Mononuclear cell (primary cell): ENCODE data around the gene LRRC34. TPM values are rescaled to one million over a fixed set of nuclear protein-coding genes. Genes with fewer than 3 reads are reported as not detected.
A peak's percentile ranks its signal among the peaks of the same experiment; 100 is the strongest.

Experiments used
- H3K27me3 ChIP-seq: 2 replicates; pipeline ENCODE4 v1.6.0; 2011; ENCODE audit warnings: low read length, control low read depth; ENCODE audit not compliant: insufficient read depth
- H3K4me1 ChIP-seq: 2 replicates; pipeline ENCODE4 v1.5.1; 2011; ENCODE audit warnings: mild to moderate bottlenecking, low read length, control low read depth; ENCODE audit not compliant: insufficient read depth
- H3K4me3 ChIP-seq: 2 replicates; pipeline ENCODE4 v1.5.1; 2011; ENCODE audit warnings: mild to moderate bottlenecking, low read length, moderate library complexity
- H3K9me3 ChIP-seq: 2 replicates; pipeline ENCODE4 v1.5.1; 2011; ENCODE audit warnings: low read depth, mild to moderate bottlenecking, control low read depth, low read length
- total RNA-seq: library from RNA; depleted of rRNA; stranded (reverse); fragments of >200 nt; gene quantifications from one replicate; pipeline ENCODE4 v1.2.3, GENCODE V29; 2012

Gene LRRC34
- total RNA-seq, 1 donor = 0.73 TPM

GRCh38 chr3:169787791-169788190 lies 24.9 kb downstream of the LRRC34 start:
- no peak overlapping the region for H3K4me3 ChIP-seq
- no peaks in the 10 kb centered on the region for H3K27me3 ChIP-seq
- H3K4me1 ChIP-seq = no peaks in the 10 kb centered on the region
- no peaks in the 10 kb centered on the region for H3K9me3 ChIP-seq

GRCh38 chr3:169787120-169787519 lies 25.6 kb downstream of the LRRC34 start:
- no peaks in the 10 kb centered on the region for H3K27me3 ChIP-seq
- H3K4me1 ChIP-seq = no peaks in the 10 kb centered on the region

GRCh38 chr3:169781209-169781855 lies 31.4 kb downstream of the LRRC34 start:
- Histone ChIP-seq H3K4me1 (peaks cover 4% of the 10 kb centered on the region), H3K4me3 (no peak overlapping the region), H3K27me3 (no peaks in the 10 kb centered on the region), H3K9me3 (no peaks in the 10 kb centered on the region)

More at GRCh38 chr3:169787120-169787519, 25.6 kb downstream of the LRRC34 start:
- Histone ChIP-seq H3K9me3 (no peaks in the 10 kb centered on the region), H3K4me3 (no peak overlapping the region)

- Histone ChIP-seq H3K9me3 (no peaks in the 10 kb centered on the region), H3K4me1 (peaks cover 4% of the 10 kb centered on the region), H3K27me3 (no peaks in the 10 kb centered on the region), H3K4me3 (no peak overlapping the region)
Observed at GRCh38 chr3:169780742-169781141, 32.0 kb downstream of the LRRC34 start.

GRCh38 chr3:169777822-169778221 lies 34.9 kb downstream of the LRRC34 start:
- Histone ChIP-seq H3K4me3 (no peak overlapping the region), H3K4me1 (peaks cover 17% of the 10 kb centered on the region), H3K9me3 (no peaks in the 10 kb centered on the region), H3K27me3 (no peaks in the 10 kb centered on the region)

- H3K4me3 ChIP-seq = no peak overlapping the region
- H3K4me1 ChIP-seq = peaks cover 19% of the 10 kb centered on the region
- H3K9me3 ChIP-seq = no peaks in the 10 kb centered on the region
- no peaks in the 10 kb centered on the region for H3K27me3 ChIP-seq
Observed at GRCh38 chr3:169774186-169774585, 38.5 kb downstream of the LRRC34 start.

GRCh38 chr3:169772897-169773816 lies 39.5 kb downstream of the LRRC34 start, which contains the start of gene MYNN:
TSS of gene MYNN (plus strand) at chr3:169773396. CDS start at chr3:169774296, 900 bp downstream.
- H3K4me1 ChIP-seq = peaks cover 19% of the 10 kb centered on the region
- H3K4me3 ChIP-seq = peak within 1 kb of the TSS; percentile 67
- H3K27me3 ChIP-seq = no peaks in the 10 kb centered on the region
- H3K9me3 ChIP-seq = no peaks in the 10 kb centered on the region

- H3K27me3 ChIP-seq = no peaks in the 10 kb centered on the region
- peak overlapping the region; percentile 67 for H3K4me3 ChIP-seq
- H3K9me3 ChIP-seq = no peaks in the 10 kb centered on the region
- peaks cover 19% of the 10 kb centered on the region for H3K4me1 ChIP-seq
Observed at GRCh38 chr3:169772305-169772896, 40.3 kb downstream of the LRRC34 start.

- H3K4me3 ChIP-seq = peak overlapping the region; percentile 67
- H3K27me3 ChIP-seq = no peaks in the 10 kb centered on the region
- H3K4me1 ChIP-seq = peaks cover 19% of the 10 kb centered on the region
- H3K9me3 ChIP-seq = no peaks in the 10 kb centered on the region
Observed at GRCh38 chr3:169771497-169772304, 41.0 kb downstream of the LRRC34 start.

- peaks cover 18% of the 10 kb centered on the region for H3K4me1 ChIP-seq
- H3K4me3 ChIP-seq = peak within 1 kb of the TSS; percentile 72
- H3K9me3 ChIP-seq = no peaks in the 10 kb centered on the region
- H3K27me3 ChIP-seq = no peaks in the 10 kb centered on the region
Observed at GRCh38 chr3:169769287-169770181, 43.2 kb downstream of the LRRC34 start, which contains the start of gene ACTRT3. TSS of gene ACTRT3 (minus strand) at chr3:169769561. CDS start at chr3:169769520, 41 bp downstream.

- Histone ChIP-seq H3K4me3 (peak within 1 kb of the TSS; percentile 88), H3K4me1 (peaks cover 24% of the 10 kb centered on the region), H3K9me3 (no peaks in the 10 kb centered on the region), H3K27me3 (no peaks in the 10 kb centered on the region)
Observed at GRCh38 chr3:169764882-169765612, 47.7 kb downstream of the LRRC34 start, which contains the start of gene TERC. TSS of gene TERC (minus strand) at chr3:169765060.

- Histone ChIP-seq H3K4me3 (peak overlapping the region; percentile 88), H3K27me3 (no peaks in the 10 kb centered on the region), H3K9me3 (no peaks in the 10 kb centered on the region), H3K4me1 (peaks cover 19% of the 10 kb centered on the region)
Observed at GRCh38 chr3:169764312-169764881, 48.3 kb downstream of the LRRC34 start.

GRCh38 chr3:169760479-169760878 lies 52.2 kb downstream of the LRRC34 start:
- Histone ChIP-seq H3K9me3 (no peaks in the 10 kb centered on the region), H3K4me3 (no peak overlapping the region), H3K4me1 (peaks cover 18% of the 10 kb centered on the region), H3K27me3 (no peaks in the 10 kb centered on the region)
